H9 (cell line): Measurements from ENCODE around the gene DDC. TPM values are rescaled to one million over a fixed set of nuclear protein-coding genes. Genes with fewer than 3 reads are reported as not detected.

Experiments
- DNase-seq: peaks from one replicate; pipeline ENCODE4 v3.0.0-alpha.2; 2017
- H2AFZ ChIP-seq: one replicate; pipeline ENCODE4 v1.6.1; 2013; ENCODE audit warnings: mild to moderate bottlenecking, low read length, control low read depth, moderate library complexity
- H2AK5ac ChIP-seq: 2 replicates; pipeline ENCODE4 v1.6.1; 2013; ENCODE audit warnings: low read length, control low read depth, mixed read lengths; ENCODE audit not compliant: insufficient read length
- H2BK120ac ChIP-seq: one replicate; pipeline ENCODE4 v1.6.1; 2013; ENCODE audit warnings: low read depth, mild to moderate bottlenecking, low read length, control low read depth, inconsistent platforms; ENCODE audit not compliant: poor library complexity, severe bottlenecking
- H2BK12ac ChIP-seq: 2 replicates; pipeline ENCODE4 v1.6.1; 2013; ENCODE audit warnings: low read length, control low read depth, mixed read lengths, low read depth; ENCODE audit not compliant: insufficient read length
- H2BK15ac ChIP-seq: 2 replicates; pipeline ENCODE4 v1.6.1; 2013; ENCODE audit warnings: low read depth, low read length, control low read depth
- H2BK20ac ChIP-seq: one replicate; pipeline ENCODE4 v1.6.1; 2013; ENCODE audit warnings: low read depth, mild to moderate bottlenecking, low read length, control low read depth, inconsistent platforms; ENCODE audit not compliant: poor library complexity, severe bottlenecking
- H2BK5ac ChIP-seq: 2 replicates; pipeline ENCODE4 v1.6.1; 2013; ENCODE audit warnings: low read length, control low read depth, mixed read lengths; ENCODE audit not compliant: insufficient read length
- H3K14ac ChIP-seq: 2 replicates; pipeline ENCODE4 v1.6.1; 2013; ENCODE audit warnings: low read length, control low read depth; ENCODE audit not compliant: insufficient read depth
- H3K18ac ChIP-seq: 2 replicates; pipeline ENCODE4 v1.6.1; 2013; ENCODE audit warnings: low read depth, mild to moderate bottlenecking, mixed read lengths, low read length, control low read depth; ENCODE audit not compliant: insufficient read length
- H3K23ac ChIP-seq: 2 replicates; pipeline ENCODE4 v1.6.1; 2013; ENCODE audit warnings: low read length, control low read depth, mixed read lengths, low read depth; ENCODE audit not compliant: insufficient read length
- H3K23me2 ChIP-seq: 2 replicates; pipeline ENCODE4 v1.6.1; 2013; ENCODE audit warnings: low read depth, mild to moderate bottlenecking, mixed read lengths, low read length, control low read depth; ENCODE audit not compliant: insufficient read length, poor library complexity, severe bottlenecking
- H3K27ac ChIP-seq: 2 replicates; pipeline ENCODE4 v1.5.1; 2013; ENCODE audit warnings: low read length, control low read depth, mixed read lengths, low read depth; ENCODE audit not compliant: insufficient read length
- H3K27me3 ChIP-seq: 2 replicates; pipeline ENCODE4 v1.6.1; 2013; ENCODE audit warnings: low read length, control low read depth, inconsistent platforms; ENCODE audit not compliant: insufficient read depth
- H3K4ac ChIP-seq: 2 replicates; pipeline ENCODE4 v1.6.1; 2013; ENCODE audit warnings: low read depth, mild to moderate bottlenecking, control low read depth, inconsistent platforms, low read length, moderate library complexity
- H3K4me1 ChIP-seq: 2 replicates; pipeline ENCODE4 v1.6.1; 2013; ENCODE audit warnings: low read length, control low read depth, inconsistent platforms; ENCODE audit not compliant: insufficient read depth
- H3K4me2 ChIP-seq: 2 replicates; pipeline ENCODE4 v1.6.1; 2013; ENCODE audit warnings: low read length, control low read depth, mixed read lengths; ENCODE audit not compliant: insufficient read length, insufficient read depth
- H3K56ac ChIP-seq: 2 replicates; pipeline ENCODE4 v1.6.1; 2013; ENCODE audit warnings: low read depth, mild to moderate bottlenecking, mixed read lengths, low read length, control low read depth; ENCODE audit not compliant: insufficient read length
- H3K79me1 ChIP-seq: 2 replicates; pipeline ENCODE4 v1.6.1; 2013; ENCODE audit warnings: low read depth, mild to moderate bottlenecking, moderate library complexity, low read length, control low read depth, inconsistent platforms; ENCODE audit not compliant: insufficient read depth, poor library complexity, severe bottlenecking
- H3K79me2 ChIP-seq: 2 replicates; pipeline ENCODE4 v1.6.1; 2013; ENCODE audit warnings: low read length, control low read depth, inconsistent platforms; ENCODE audit not compliant: insufficient read depth
- H3K9ac ChIP-seq: 2 replicates; pipeline ENCODE4 v1.6.1; 2013; ENCODE audit warnings: low read length, control low read depth, mixed read lengths; ENCODE audit not compliant: insufficient read length; ENCODE audit errors: extremely low read depth
- H3K9me3 ChIP-seq: one replicate; pipeline ENCODE4 v1.6.1; 2013; ENCODE audit warnings: low read depth, low read length, inconsistent platforms; ENCODE audit not compliant: control insufficient read depth
- H3T11ph ChIP-seq: one replicate; pipeline ENCODE4 v1.6.1; 2013; ENCODE audit warnings: mild to moderate bottlenecking, low read length, control low read depth, inconsistent platforms
- H4K20me1 ChIP-seq: one replicate; pipeline ENCODE4 v1.6.1; 2013; ENCODE audit not compliant: control insufficient read depth, insufficient read length, insufficient read depth
- H4K5ac ChIP-seq: 2 replicates; pipeline ENCODE4 v1.6.1; 2013; ENCODE audit warnings: low read depth, mild to moderate bottlenecking, mixed read lengths, low read length, control low read depth; ENCODE audit not compliant: insufficient read length
- H4K8ac ChIP-seq: replicated peaks from 2 replicates; pipeline ENCODE4 v1.6.1; 2013; ENCODE audit warnings: low read length, control low read depth, mixed read lengths, low read depth; ENCODE audit not compliant: insufficient read length
- H4K91ac ChIP-seq: 2 replicates; pipeline ENCODE4 v1.6.1; 2013; ENCODE audit warnings: low read depth, mild to moderate bottlenecking, moderate library complexity, mixed read lengths, low read length, control low read depth; ENCODE audit not compliant: insufficient read length
- H3K27ac Mint-ChIP-seq, 3 experiments: 2 replicates in 2 of 3; 3 replicates in 1 of 3; pipeline ENCODE4 v1.8.0; 2020 to 2021; ENCODE audit warnings: mixed read lengths in 3 of 3, mild to moderate bottlenecking in 1 of 3, moderate library complexity in 1 of 3
- H3K27me3 Mint-ChIP-seq: 2 replicates; pipeline ENCODE4 v1.8.0; 2021; ENCODE audit warnings: low read depth, mild to moderate bottlenecking, moderate library complexity, mixed read lengths
- H3K36me3 Mint-ChIP-seq, 3 experiments: 2 replicates in 2 of 3; 3 replicates in 1 of 3; pipeline ENCODE4 v1.8.0; 2020 to 2021; ENCODE audit warnings: low read depth in 3 of 3, mixed read lengths in 3 of 3; ENCODE audit not compliant: insufficient read depth in 1 of 3
- H3K4me1 Mint-ChIP-seq, 2 experiments: 2 replicates each; pipeline ENCODE4 v1.8.0; 2020; ENCODE audit warnings: mixed read lengths in 2 of 2
- H3K4me3 Mint-ChIP-seq, 2 experiments: 2 replicates in 1 of 2; 3 replicates in 1 of 2; pipeline ENCODE4 v1.8.0; 2020 to 2021; ENCODE audit warnings: mild to moderate bottlenecking in 2 of 2, mixed read lengths in 2 of 2, moderate library complexity in 1 of 2
- H3K9me3 Mint-ChIP-seq, 2 experiments: 2 replicates in 1 of 2; 3 replicates in 1 of 2; pipeline ENCODE4 v1.8.0; 2020; ENCODE audit warnings: mild to moderate bottlenecking in 2 of 2, mixed read lengths in 2 of 2, moderate library complexity in 1 of 2
- WGBS: extraction: QIAGEN DNeasy Blood & Tissue Kit; methylation state at CpG from one replicate; pipeline ENCODE4 v1.1.7; 2013; ENCODE audit warnings: missing lambda C conversion rate, low lambda C conversion rate, mixed read lengths; ENCODE audit not compliant: insufficient read length; ENCODE audit errors: extremely low coverage; 5-methylcytosine and 5-hydroxymethylcytosine counted together
- total RNA-seq: library from RNA; stranded (reverse); gene quantifications from 2 replicates; pipeline ENCODE4 v1.2.1, GENCODE V29; 2021
- TF ChIP-seq, protein P1 (sequence below): fragments of 200-600 bp; sonication (generic); conservative IDR thresholded peaks from 3 replicates; pipeline ENCODE4 v1.8.0; 2021; ENCODE audit warnings: antibody characterized with exemption, mild to moderate bottlenecking

Gene DDC
- total RNA-seq, 1 experiment from 2014 or later: not detected

DNA sequence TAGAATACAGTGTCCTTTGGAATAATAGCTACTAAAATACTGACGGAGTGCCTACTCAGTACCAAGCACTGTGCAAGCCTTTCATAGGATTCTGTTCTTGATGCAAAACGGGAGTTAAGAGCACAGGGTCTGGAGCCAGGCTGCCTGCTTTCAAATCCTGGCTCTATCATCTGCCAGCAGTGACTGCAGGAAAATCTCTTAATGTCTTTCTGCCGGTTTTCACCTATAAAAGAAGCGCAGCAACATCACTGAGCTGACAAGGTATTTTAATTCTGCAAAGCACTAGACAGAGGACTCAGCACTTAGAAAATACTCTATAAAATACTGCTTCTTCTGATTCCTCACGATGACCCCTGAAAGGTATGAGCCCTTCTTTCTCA, 115.7 kb downstream of the DDC start:
- no peak overlapping the region for H3K18ac ChIP-seq
- H3K4me1 ChIP-seq: no peaks in the 10 kb centered on the region; the same call in 1 of the 2 replicates
- no peak overlapping the region for H3K9ac ChIP-seq
- H3K4me3 Mint-ChIP-seq: peak overlapping the region; percentile 75 to 83
- TF ChIP-seq, protein P1, sequence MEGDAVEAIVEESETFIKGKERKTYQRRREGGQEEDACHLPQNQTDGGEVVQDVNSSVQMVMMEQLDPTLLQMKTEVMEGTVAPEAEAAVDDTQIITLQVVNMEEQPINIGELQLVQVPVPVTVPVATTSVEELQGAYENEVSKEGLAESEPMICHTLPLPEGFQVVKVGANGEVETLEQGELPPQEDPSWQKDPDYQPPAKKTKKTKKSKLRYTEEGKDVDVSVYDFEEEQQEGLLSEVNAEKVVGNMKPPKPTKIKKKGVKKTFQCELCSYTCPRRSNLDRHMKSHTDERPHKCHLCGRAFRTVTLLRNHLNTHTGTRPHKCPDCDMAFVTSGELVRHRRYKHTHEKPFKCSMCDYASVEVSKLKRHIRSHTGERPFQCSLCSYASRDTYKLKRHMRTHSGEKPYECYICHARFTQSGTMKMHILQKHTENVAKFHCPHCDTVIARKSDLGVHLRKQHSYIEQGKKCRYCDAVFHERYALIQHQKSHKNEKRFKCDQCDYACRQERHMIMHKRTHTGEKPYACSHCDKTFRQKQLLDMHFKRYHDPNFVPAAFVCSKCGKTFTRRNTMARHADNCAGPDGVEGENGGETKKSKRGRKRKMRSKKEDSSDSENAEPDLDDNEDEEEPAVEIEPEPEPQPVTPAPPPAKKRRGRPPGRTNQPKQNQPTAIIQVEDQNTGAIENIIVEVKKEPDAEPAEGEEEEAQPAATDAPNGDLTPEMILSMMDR: no peak
- H3K27me3 ChIP-seq: no peaks in the 10 kb centered on the region
- H3K4me2 ChIP-seq: peak overlapping the region; percentile 66
- no peaks in the 10 kb centered on the region for H3K79me2 ChIP-seq
- no peak overlapping the region for H4K8ac ChIP-seq
- no peaks in the 10 kb centered on the region for H3K9me3 ChIP-seq
- H2BK5ac ChIP-seq: no peak overlapping the region
- no peak overlapping the region for H2BK120ac ChIP-seq
- H3K27me3 Mint-ChIP-seq: peaks cover 7% of the 10 kb centered on the region
- peaks cover 9 to 12% of the 10 kb centered on the region in 2 experiments for H3K4me1 Mint-ChIP-seq
- H3K27ac Mint-ChIP-seq: no peak overlapping the region
- H2AK5ac ChIP-seq: no peak overlapping the region
- peaks cover 0 to 20% (median 20%) of the 10 kb centered on the region in 3 experiments; a peak in 5 of 7 replicates for H3K36me3 Mint-ChIP-seq
- H3K23me2 ChIP-seq: peaks cover 9% of the 10 kb centered on the region
- H2BK20ac ChIP-seq: no peak overlapping the region
- no peak overlapping the region for H3K23ac ChIP-seq
- H3K56ac ChIP-seq: no peak overlapping the region
- no peak overlapping the region for H2AFZ ChIP-seq
- no peak overlapping the region for H4K5ac ChIP-seq
- DNase-seq: no peak
- WGBS: no CpG with 5 or more reads among the region's 5 CpGs
- no peak overlapping the region for H3T11ph ChIP-seq
- H2BK15ac ChIP-seq: no peak overlapping the region
- H3K27ac ChIP-seq: no peak overlapping the region
- H3K4ac ChIP-seq: no peak overlapping the region
- no peaks in the 10 kb centered on the region for H4K20me1 ChIP-seq
- H2BK12ac ChIP-seq: no peak overlapping the region
- no peaks in the 10 kb centered on the region for H3K79me1 ChIP-seq
- H4K91ac ChIP-seq: no peak overlapping the region
- H3K9me3 Mint-ChIP-seq: no peaks in the 10 kb centered on the region
- no peak overlapping the region for H3K14ac ChIP-seq
